Endothelial cell of umbilical vein (primary cell): ENCODE measurements around the gene SMIM12. TPM values are rescaled to one million over a fixed set of nuclear protein-coding genes. Genes with fewer than 3 reads are reported as not detected.

Experiments
- BruUV-seq: library from RNA; stranded (reverse); fragments of 400-500 nt; replicated peaks from 2 replicates; lab custom pipeline; 2021; lab: Mats Ljungman, UMichigan
- CTCF ChIA-PET: fragments of 300-600, 350-600 bp; sonication (Branson Sonifier 250); formaldehyde crosslinking; loops from one replicate; lab custom pipeline; 2021; ENCODE audit warnings: antibody characterized with exemption, inconsistent platforms; lab: Charles Lee
- POLR2A ChIA-PET: fragments of 300-600, 350-600 bp; sonication (Branson Sonifier 250); formaldehyde crosslinking; loops from one replicate; lab custom pipeline; 2021; ENCODE audit warnings: antibody characterized with exemption, inconsistent platforms; lab: Charles Lee
- DNase-seq: peaks from one replicate; pipeline ENCODE4 v3.0.0-alpha.2; 2011; ENCODE audit warnings: low read depth, low spot score
- FAIRE-seq: peaks from 2 replicates; lab custom pipeline; 2011; peaks lifted over from hg19 to GRCh38; lab: Jason Lieb, UNC
- H2AFZ ChIP-seq: 2 replicates; pipeline ENCODE4 v1.6.0; 2012; ENCODE audit warnings: low read depth, low read length, control low read depth, inconsistent platforms
- H3K27ac ChIP-seq: 2 replicates; pipeline ENCODE4 v1.5.1; 2011; ENCODE audit warnings: low read depth, mild to moderate bottlenecking, control low read depth, low read length, moderate library complexity; ENCODE audit not compliant: insufficient read depth
- H3K27me3 ChIP-seq, 2 experiments: 2 replicates each; pipeline versions ENCODE4 v1.6.0 to v1.6.1; 2011; ENCODE audit warnings: low read length in 2 of 2, mixed read lengths in 1 of 2; ENCODE audit not compliant: control insufficient read depth in 2 of 2, insufficient read depth in 2 of 2
- H3K36me3 ChIP-seq, 2 experiments: 2 replicates in 1 of 2; 3 replicates in 1 of 2; pipeline ENCODE4 v1.5.1; 2011; ENCODE audit warnings: low read length in 2 of 2, mild to moderate bottlenecking in 1 of 2, moderate library complexity in 1 of 2; ENCODE audit not compliant: control insufficient read depth in 2 of 2, insufficient read depth in 2 of 2; ENCODE audit errors: extremely low read depth in 1 of 2
- H3K4me1 ChIP-seq: 3 replicates; pipeline ENCODE4 v1.5.1; 2011; ENCODE audit warnings: mild to moderate bottlenecking, low read length; ENCODE audit not compliant: control insufficient read depth, insufficient read depth; ENCODE audit errors: extremely low read depth
- H3K4me2 ChIP-seq: 2 replicates; pipeline ENCODE4 v1.6.1; 2011; ENCODE audit warnings: low read length, control low read depth, mixed read lengths; ENCODE audit not compliant: insufficient read depth
- H3K4me3 ChIP-seq, 3 experiments: fragments of 200-600 bp in 1 of 3; sonication (generic), shearing (Covaris generic) in 1 of 3; replicated peaks in 1 of 3; 2 replicates each; pipeline ENCODE4 v1.5.1; 2011 to 2016; ENCODE audit warnings: control low read depth in 3 of 3, low read length in 3 of 3, mild to moderate bottlenecking in 2 of 3, inconsistent platforms in 1 of 3, low read depth in 1 of 3, moderate library complexity in 1 of 3; ENCODE audit not compliant: insufficient read depth in 1 of 3
- H3K79me2 ChIP-seq: 2 replicates; pipeline ENCODE4 v1.6.0; 2012; ENCODE audit warnings: low read length, inconsistent platforms; ENCODE audit not compliant: control insufficient read depth, insufficient read depth
- H3K9ac ChIP-seq: replicated peaks from 2 replicates; pipeline ENCODE3; 2011; ENCODE audit warnings: low read length, control low read depth; ENCODE audit not compliant: insufficient read depth; ENCODE audit errors: extremely low read depth
- H3K9me1 ChIP-seq: replicated peaks from 3 replicates; pipeline ENCODE4 v1.6.0; 2011; ENCODE audit warnings: mild to moderate bottlenecking, low read length; ENCODE audit not compliant: control insufficient read depth, insufficient read depth; ENCODE audit errors: extremely low read depth
- H3K9me3 ChIP-seq: replicated peaks from 2 replicates; pipeline ENCODE4 v1.5.1; 2012; ENCODE audit warnings: low read length, inconsistent platforms; ENCODE audit not compliant: control insufficient read depth, insufficient read depth
- H4K20me1 ChIP-seq: replicated peaks from 2 replicates; pipeline ENCODE3; 2011; ENCODE audit warnings: mild to moderate bottlenecking, low read length; ENCODE audit not compliant: control insufficient read depth, insufficient read depth; ENCODE audit errors: extremely low read depth
- EZH2 ChIP-seq: IDR thresholded peaks from 2 replicates; pipeline ENCODE4 v1.6.1; 2012; ENCODE audit warnings: borderline replicate concordance, low read depth, mild to moderate bottlenecking, moderate library complexity, low read length, inconsistent platforms; ENCODE audit not compliant: severe bottlenecking
- FOS ChIP-seq: IDR thresholded peaks from 2 replicates; pipeline ENCODE4 v1.6.1; 2011; ENCODE audit warnings: mild to moderate bottlenecking, low read length, moderate library complexity, borderline replicate concordance; ENCODE audit not compliant: insufficient read depth
- GATA2 ChIP-seq: IDR thresholded peaks from 2 replicates; pipeline ENCODE4 v1.7.0; 2011; ENCODE audit warnings: low read depth, mild to moderate bottlenecking, moderate library complexity, mixed read lengths, low read length; ENCODE audit not compliant: insufficient read length, insufficient read depth
- JUN ChIP-seq: IDR thresholded peaks from 2 replicates; pipeline ENCODE4 v1.6.1; 2011; ENCODE audit warnings: borderline replicate concordance, low read depth; ENCODE audit not compliant: insufficient read length, insufficient read depth
- MYC ChIP-seq: IDR thresholded peaks from one replicate; pipeline ENCODE4 v1.6.1; 2011; ENCODE audit warnings: mild to moderate bottlenecking, low read depth, low read length
- POLR2A ChIP-seq: IDR thresholded peaks from 2 replicates; pipeline ENCODE4 v1.6.1; 2012; ENCODE audit warnings: low read depth, mild to moderate bottlenecking, control low read depth, low read length
- POLR2AphosphoS5 ChIP-seq: IDR thresholded peaks from 2 replicates; pipeline ENCODE4 v1.6.1; 2012; ENCODE audit warnings: low read depth, mild to moderate bottlenecking, control low read depth, low read length, moderate library complexity; ENCODE audit not compliant: insufficient read depth
- dilution Hi-C: fragments of 300-500 bp; cut with MboI; formaldehyde crosslinking; loops from one replicate; pipeline ENCODE4 v1.15.0; 2019; ENCODE audit warnings: low sequenced_read_pairs; ENCODE audit not compliant: extremely low pct_ligation_motif_present
- intact Hi-C: fragments of 100-400 bp; cut with micrococcal nuclease; formaldehyde crosslinking; loops from one replicate; pipeline ENCODE4 v1.10.0; 2022
- polyA plus RNA-seq, 4 experiments: library from polyadenylated mRNA; depleted of rRNA in 3 of 4; stranded (reverse) in 3 of 4; unstranded in 1 of 4; fragments of >200 nt; gene quantifications; 2 replicates each; pipeline versions ENCODE4 v1.2.1 to v1.2.3, GENCODE V29; 2011 to 2012; ENCODE audit warnings: missing spikeins in 1 of 4
- total RNA-seq: library from RNA; stranded (reverse); gene quantifications from 2 replicates; pipeline ENCODE4 v1.2.3, GENCODE V29; 2021
- TF ChIP-seq, protein P1 (sequence below), 2 donors: IDR thresholded peaks; 1 replicate in 1 of 2; 2 replicates in 1 of 2; pipeline ENCODE4 v1.5.1; 2011; ENCODE audit warnings: low read length in 2 of 2, mild to moderate bottlenecking in 2 of 2, moderate library complexity in 2 of 2, control low read depth in 1 of 2, inconsistent platforms in 1 of 2, low read depth in 1 of 2; ENCODE audit not compliant: insufficient read depth in 1 of 2; ENCODE audit errors: extremely low read depth in 1 of 2
- TF ChIP-seq, protein P2 (sequence below): IDR thresholded peaks from 2 replicates; pipeline ENCODE4 v1.6.1; 2011; ENCODE audit not compliant: insufficient read depth, insufficient read length

Gene SMIM12
- total and polyA plus RNA-seq, 2 donors (not counting 3 experiments of a cell fraction or from before 2014, with no cell fraction given) = 66.2 to 85.9 TPM

DNA sequence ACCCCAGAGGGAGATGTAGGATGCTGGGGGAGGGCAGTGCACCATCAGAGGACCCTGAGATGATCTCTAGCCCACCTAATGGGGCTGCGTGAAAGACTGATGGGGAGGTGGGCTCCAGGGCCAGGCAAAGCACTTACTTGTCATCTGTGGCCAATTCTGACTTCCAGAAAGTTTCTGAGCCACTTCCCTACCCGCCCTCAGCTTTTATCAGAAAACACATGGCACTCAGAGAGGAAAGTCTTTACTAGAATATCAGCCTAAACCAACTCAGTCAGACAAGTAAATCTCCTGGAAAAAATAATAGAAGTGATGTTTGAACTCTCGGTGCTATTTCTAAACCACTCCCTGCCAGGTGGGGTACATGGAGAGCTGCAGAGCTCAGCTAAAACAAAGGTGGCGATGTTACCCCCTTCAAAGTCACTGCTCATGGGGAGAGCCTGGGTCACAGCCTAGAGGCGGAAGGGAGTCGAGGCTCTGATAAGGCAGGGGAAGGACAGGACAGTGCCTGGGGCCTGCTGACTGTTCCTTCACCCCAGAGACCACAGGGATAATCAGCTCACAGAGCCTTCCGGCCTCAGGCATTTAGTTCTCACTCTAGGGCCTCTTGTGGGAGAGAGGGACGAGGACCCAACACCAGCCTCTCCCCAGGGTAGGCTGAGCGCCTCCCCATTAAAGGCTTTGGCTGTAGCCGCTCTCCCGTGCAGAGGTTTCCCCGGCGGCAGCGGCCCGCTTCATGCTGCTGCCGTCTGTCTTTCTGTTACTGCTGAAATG is 14.2 kb downstream of the SMIM12 start:
- Histone ChIP-seq H3K9me1 (no peaks in the 10 kb centered on the region), H3K27ac (no peak overlapping the region), H3K9ac (no peak overlapping the region), H3K4me1 (peaks cover 30% of the 10 kb centered on the region), H3K27me3 (no peaks in the 10 kb centered on the region), H3K4me2 (no peak overlapping the region), H3K36me3 (no peaks in the 10 kb centered on the region), H3K79me2 (no peaks in the 10 kb centered on the region), H2AFZ (no peak overlapping the region), H3K4me3 (no peak overlapping the region), H4K20me1 (no peaks in the 10 kb centered on the region), H3K9me3 (no peaks in the 10 kb centered on the region)
- ChIA-PET POLR2A (no interaction called here), CTCF (interaction anchor here (2.5 to 3.7 kb wide), 2 partner anchors 8 to 59 kb away, joined by 9 to 49 read pairs; no protein-coding TSS in a partner anchor)
- no peak for TF ChIP-seq POLR2AphosphoS5
- no peak for TF ChIP-seq MYC
- TF ChIP-seq, protein P1, sequence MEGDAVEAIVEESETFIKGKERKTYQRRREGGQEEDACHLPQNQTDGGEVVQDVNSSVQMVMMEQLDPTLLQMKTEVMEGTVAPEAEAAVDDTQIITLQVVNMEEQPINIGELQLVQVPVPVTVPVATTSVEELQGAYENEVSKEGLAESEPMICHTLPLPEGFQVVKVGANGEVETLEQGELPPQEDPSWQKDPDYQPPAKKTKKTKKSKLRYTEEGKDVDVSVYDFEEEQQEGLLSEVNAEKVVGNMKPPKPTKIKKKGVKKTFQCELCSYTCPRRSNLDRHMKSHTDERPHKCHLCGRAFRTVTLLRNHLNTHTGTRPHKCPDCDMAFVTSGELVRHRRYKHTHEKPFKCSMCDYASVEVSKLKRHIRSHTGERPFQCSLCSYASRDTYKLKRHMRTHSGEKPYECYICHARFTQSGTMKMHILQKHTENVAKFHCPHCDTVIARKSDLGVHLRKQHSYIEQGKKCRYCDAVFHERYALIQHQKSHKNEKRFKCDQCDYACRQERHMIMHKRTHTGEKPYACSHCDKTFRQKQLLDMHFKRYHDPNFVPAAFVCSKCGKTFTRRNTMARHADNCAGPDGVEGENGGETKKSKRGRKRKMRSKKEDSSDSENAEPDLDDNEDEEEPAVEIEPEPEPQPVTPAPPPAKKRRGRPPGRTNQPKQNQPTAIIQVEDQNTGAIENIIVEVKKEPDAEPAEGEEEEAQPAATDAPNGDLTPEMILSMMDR (IDR thresholded peaks at IDR 0.05; ENCODE audit: extremely low read depth in 1 of 2, insufficient read depth in 1 of 2, low read depth in 1 of 2, low read length in 2 of 2) = no peak
- TF ChIP-seq POLR2A = no peak
- TF ChIP-seq, protein P2, sequence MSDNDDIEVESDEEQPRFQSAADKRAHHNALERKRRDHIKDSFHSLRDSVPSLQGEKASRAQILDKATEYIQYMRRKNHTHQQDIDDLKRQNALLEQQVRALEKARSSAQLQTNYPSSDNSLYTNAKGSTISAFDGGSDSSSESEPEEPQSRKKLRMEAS = no peak
- TF ChIP-seq EZH2 = no peak
- TF ChIP-seq JUN = no peak
- no peak for TF ChIP-seq FOS
- no peak for TF ChIP-seq GATA2
- FAIRE-seq (no peak), DNase-seq (no peak)
- no TSS peak for BruUV-seq
- intact Hi-C loops (no loop called here), dilution Hi-C loops (no loop called here)
